Hepatocyte (in vitro differentiated cells): ENCODE data around the gene PADI3. TPM values are rescaled to one million over a fixed set of nuclear protein-coding genes. Genes with fewer than 3 reads are reported as not detected.

Experiments
- DNase-seq: peaks from one replicate; pipeline ENCODE4 v3.0.0-alpha.2; 2016; ENCODE audit warnings: low spot score
- H2AFZ ChIP-seq: fragments of 200-600 bp; sonication (generic); 2 replicates; pipeline ENCODE4 v1.6.0; 2016; ENCODE audit warnings: antibody characterized with exemption, mild to moderate bottlenecking
- H3K27ac ChIP-seq: fragments of 200-600 bp; sonication (generic); 2 replicates; pipeline ENCODE4 v1.5.1; 2016; ENCODE audit warnings: mild to moderate bottlenecking
- H3K27me3 ChIP-seq: fragments of 200-600 bp; sonication (generic); 2 replicates; pipeline ENCODE4 v1.6.1; 2016
- H3K36me3 ChIP-seq: fragments of 200-600 bp; sonication (generic); replicated peaks from 2 replicates; pipeline ENCODE4 v1.5.1; 2016; ENCODE audit warnings: low read depth; ENCODE audit not compliant: insufficient read depth
- H3K4me1 ChIP-seq: fragments of 200-600 bp; sonication (generic); 2 replicates; pipeline ENCODE4 v1.5.1; 2016; ENCODE audit warnings: mild to moderate bottlenecking, moderate library complexity; ENCODE audit not compliant: insufficient read depth
- H3K4me2 ChIP-seq: fragments of 200-600 bp; sonication (generic); 2 replicates; pipeline ENCODE4 v1.6.0; 2016
- H3K4me3 ChIP-seq: fragments of 200-600 bp; sonication (generic); 2 replicates; pipeline ENCODE4 v1.5.1; 2016; ENCODE audit warnings: mild to moderate bottlenecking
- H3K79me2 ChIP-seq: fragments of 200-600 bp; sonication (generic); 2 replicates; pipeline ENCODE4 v1.6.0; 2017; ENCODE audit warnings: mild to moderate bottlenecking
- H3K9me2 ChIP-seq: fragments of 200-600 bp; sonication (generic); replicated peaks from 2 replicates; pipeline ENCODE4 v1.6.0; 2017; ENCODE audit warnings: mild to moderate bottlenecking; ENCODE audit not compliant: insufficient read depth
- H3K9me3 ChIP-seq: fragments of 200-600 bp; sonication (generic); 2 replicates; pipeline ENCODE4 v1.5.1; 2016; ENCODE audit warnings: low read depth, mild to moderate bottlenecking
- H4K20me1 ChIP-seq: fragments of 200-600 bp; sonication (generic); 2 replicates; pipeline ENCODE4 v1.6.0; 2016; ENCODE audit warnings: mild to moderate bottlenecking; ENCODE audit not compliant: insufficient read depth, poor library complexity, severe bottlenecking
- EZH2 ChIP-seq: fragments of 200-600 bp; sonication (generic); IDR thresholded peaks from 2 replicates; pipeline ENCODE4 v1.6.1; 2016; ENCODE audit warnings: antibody characterized with exemption, mild to moderate bottlenecking, borderline replicate concordance
- EZH2phosphoT487 ChIP-seq: fragments of 200-600 bp; sonication (generic); IDR thresholded peaks from one replicate; pipeline ENCODE4 v1.6.1; 2018; ENCODE audit warnings: antibody characterized with exemption, mild to moderate bottlenecking, low read depth, moderate library complexity; ENCODE audit not compliant: unreplicated experiment, severe bottlenecking
- whole genome bisulfite sequencing: methylation state at CpG from one replicate; pipeline ENCODE4 v1.1.6; 2016; ENCODE audit warnings: low lambda C conversion rate; ENCODE audit errors: missing lambda C conversion rate; 5-methylcytosine and 5-hydroxymethylcytosine counted together
- polyA plus RNA-seq: library from polyadenylated mRNA; unstranded; fragments of >200 nt; fragmentation: Nextera tagmentation; extraction: Ambion mirVana; gene quantifications from 2 replicates; pipeline ENCODE4 v1.2.1, GENCODE V29; 2016
- total RNA-seq: library from RNA; depleted of rRNA; stranded (reverse); fragments of >200 nt; gene quantifications from 2 replicates; pipeline ENCODE4 v1.2.3, GENCODE V29; 2014
- TF ChIP-seq, protein P1 (sequence below): fragments of 200-600 bp; sonication (generic); IDR thresholded peaks from 2 replicates; pipeline ENCODE4 v1.5.1; 2016; ENCODE audit warnings: antibody characterized with exemption, mild to moderate bottlenecking; ENCODE audit not compliant: poor library complexity

PADI3 gene
- total and polyA plus RNA-seq, 2 experiments from 2014 or later = not detected

DNA sequence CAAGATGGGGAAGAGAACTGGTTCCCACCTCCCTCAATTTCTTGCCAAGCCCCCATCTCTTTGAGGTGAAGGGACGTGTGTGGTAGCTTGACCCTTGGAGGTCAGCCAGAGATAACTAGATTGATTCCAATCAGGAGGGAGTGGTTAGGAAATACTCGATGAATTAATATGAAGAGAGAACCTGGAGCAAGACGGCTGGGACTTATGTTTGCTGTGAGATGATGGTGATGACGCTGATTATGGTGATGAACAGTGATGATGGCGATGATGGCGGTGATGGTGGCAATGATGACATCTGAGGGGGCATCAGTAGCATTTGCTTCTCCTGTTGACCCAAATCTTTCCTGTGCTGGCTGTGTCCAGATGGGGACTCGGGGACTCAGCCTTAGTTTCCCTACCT, 43.2 kb upstream of the PADI3 start:
- TF ChIP-seq, protein P1, sequence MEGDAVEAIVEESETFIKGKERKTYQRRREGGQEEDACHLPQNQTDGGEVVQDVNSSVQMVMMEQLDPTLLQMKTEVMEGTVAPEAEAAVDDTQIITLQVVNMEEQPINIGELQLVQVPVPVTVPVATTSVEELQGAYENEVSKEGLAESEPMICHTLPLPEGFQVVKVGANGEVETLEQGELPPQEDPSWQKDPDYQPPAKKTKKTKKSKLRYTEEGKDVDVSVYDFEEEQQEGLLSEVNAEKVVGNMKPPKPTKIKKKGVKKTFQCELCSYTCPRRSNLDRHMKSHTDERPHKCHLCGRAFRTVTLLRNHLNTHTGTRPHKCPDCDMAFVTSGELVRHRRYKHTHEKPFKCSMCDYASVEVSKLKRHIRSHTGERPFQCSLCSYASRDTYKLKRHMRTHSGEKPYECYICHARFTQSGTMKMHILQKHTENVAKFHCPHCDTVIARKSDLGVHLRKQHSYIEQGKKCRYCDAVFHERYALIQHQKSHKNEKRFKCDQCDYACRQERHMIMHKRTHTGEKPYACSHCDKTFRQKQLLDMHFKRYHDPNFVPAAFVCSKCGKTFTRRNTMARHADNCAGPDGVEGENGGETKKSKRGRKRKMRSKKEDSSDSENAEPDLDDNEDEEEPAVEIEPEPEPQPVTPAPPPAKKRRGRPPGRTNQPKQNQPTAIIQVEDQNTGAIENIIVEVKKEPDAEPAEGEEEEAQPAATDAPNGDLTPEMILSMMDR = no peak
- TF ChIP-seq EZH2 = no peak
- no peak for TF ChIP-seq EZH2phosphoT487
- no peaks in the 10 kb centered on the region for H3K36me3 ChIP-seq
- no peak overlapping the region for H2AFZ ChIP-seq
- no peak overlapping the region for H3K27ac ChIP-seq
- no peak overlapping the region for H3K4me3 ChIP-seq
- H3K79me2 ChIP-seq = no peaks in the 10 kb centered on the region
- no peaks in the 10 kb centered on the region for H3K27me3 ChIP-seq
- no peaks in the 10 kb centered on the region for H4K20me1 ChIP-seq
- no peak overlapping the region for H3K4me2 ChIP-seq
- DNase-seq = no peak
- H3K9me2 ChIP-seq = no peaks in the 10 kb centered on the region
- H3K4me1 ChIP-seq = peaks cover 20% of the 10 kb centered on the region
- 97% methylated on average over 7 of the region's 7 CpGs for WGBS
- H3K9me3 ChIP-seq = no peaks in the 10 kb centered on the region

DNA sequence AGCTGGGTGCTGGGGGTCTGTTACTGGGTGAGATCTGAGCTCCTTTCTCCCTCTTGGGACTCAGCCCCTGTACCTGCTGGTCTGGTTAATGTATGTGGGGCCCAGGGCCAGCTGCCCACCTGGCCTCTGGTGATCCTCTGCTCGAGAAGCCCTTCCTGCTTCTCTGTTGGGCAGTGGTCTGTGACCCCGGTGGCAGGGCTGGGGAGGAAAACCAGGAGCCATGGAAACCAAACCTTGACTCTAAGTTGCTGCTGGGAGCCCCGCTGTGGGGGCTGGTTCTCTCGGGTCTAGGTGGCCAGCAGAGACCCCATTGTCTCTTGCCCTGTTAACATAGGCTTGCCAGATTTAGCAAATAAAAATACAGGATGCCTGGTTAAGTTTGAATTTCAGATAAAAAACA, 42.7 kb upstream of the PADI3 start:
- Histone ChIP-seq H3K36me3 (no peaks in the 10 kb centered on the region), H3K9me2 (no peaks in the 10 kb centered on the region), H3K27ac (no peak overlapping the region), H4K20me1 (no peaks in the 10 kb centered on the region), H3K9me3 (no peaks in the 10 kb centered on the region), H3K27me3 (no peaks in the 10 kb centered on the region), H2AFZ (no peak overlapping the region), H3K4me1 (peaks cover 17% of the 10 kb centered on the region), H3K4me2 (no peak overlapping the region), H3K79me2 (no peaks in the 10 kb centered on the region), H3K4me3 (no peak overlapping the region)
- 71% methylated on average over 4 of the region's 4 CpGs for WGBS
- DNase-seq = no peak
- TF ChIP-seq EZH2phosphoT487 (no peak), EZH2 (no peak)
- TF ChIP-seq, protein P1 = no peak

DNA sequence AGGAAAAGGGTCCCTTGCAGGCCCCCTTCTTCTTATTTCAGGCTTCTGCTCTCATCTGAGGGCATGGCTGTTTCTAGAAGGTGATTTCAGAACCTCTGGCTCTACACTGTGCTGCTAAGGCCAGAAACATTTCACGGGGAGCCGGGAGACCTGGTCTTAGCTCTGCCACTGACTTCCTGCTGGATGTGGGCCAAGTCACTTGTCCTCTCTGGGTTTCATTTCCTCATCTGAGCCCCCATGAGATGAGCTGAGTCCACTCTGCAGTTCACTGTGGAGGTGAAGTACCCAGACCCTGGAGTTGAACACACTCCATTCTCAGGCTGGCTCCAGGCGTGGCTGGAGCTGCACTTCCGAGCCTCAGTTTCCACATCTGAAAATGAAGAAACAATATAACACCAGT, 41.9 kb upstream of the PADI3 start:
- Histone ChIP-seq H3K4me2 (no peak overlapping the region), H4K20me1 (no peaks in the 10 kb centered on the region), H3K36me3 (no peaks in the 10 kb centered on the region), H3K9me3 (no peaks in the 10 kb centered on the region), H2AFZ (no peak overlapping the region), H3K4me3 (no peak overlapping the region), H3K27me3 (no peaks in the 10 kb centered on the region), H3K27ac (no peak overlapping the region), H3K79me2 (no peaks in the 10 kb centered on the region), H3K9me2 (no peaks in the 10 kb centered on the region), H3K4me1 (peaks cover 13% of the 10 kb centered on the region)
- TF ChIP-seq EZH2 = no peak
- TF ChIP-seq, protein P1 = no peak
- TF ChIP-seq EZH2phosphoT487 = no peak
- DNase-seq = no peak
- WGBS = 65% methylated on average over 4 of the region's 4 CpGs

DNA sequence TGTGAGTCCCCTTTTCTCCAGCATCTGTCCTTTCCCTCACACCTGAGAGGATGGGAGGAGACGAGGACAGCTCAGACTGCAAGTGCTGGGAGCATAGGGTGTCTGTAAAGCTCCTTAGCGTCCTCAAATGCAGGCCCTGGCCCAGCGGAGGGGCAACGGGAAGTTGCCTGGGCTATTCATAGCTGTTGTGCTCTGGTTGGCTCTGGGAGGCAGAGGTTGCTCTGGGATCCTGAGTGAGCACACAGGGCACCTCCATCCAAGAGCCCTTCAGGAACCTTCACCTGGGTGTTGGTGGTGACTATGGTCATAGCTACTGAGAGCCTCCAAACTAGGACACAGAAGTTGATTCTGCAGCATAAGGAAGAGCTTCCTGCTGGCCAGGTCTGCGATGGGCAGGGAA, 41.4 kb upstream of the PADI3 start:
- Histone ChIP-seq H3K36me3 (no peaks in the 10 kb centered on the region), H3K4me1 (peaks cover 18% of the 10 kb centered on the region), H2AFZ (no peak overlapping the region), H3K27me3 (no peaks in the 10 kb centered on the region), H3K4me3 (no peak overlapping the region), H3K79me2 (no peaks in the 10 kb centered on the region), H4K20me1 (no peaks in the 10 kb centered on the region), H3K9me3 (no peaks in the 10 kb centered on the region), H3K9me2 (no peaks in the 10 kb centered on the region), H3K4me2 (no peak overlapping the region), H3K27ac (no peak overlapping the region)
- 89% methylated on average over 5 of the region's 5 CpGs for WGBS
- no peak for DNase-seq
- no peak for TF ChIP-seq EZH2phosphoT487
- no peak for TF ChIP-seq EZH2
- TF ChIP-seq, protein P1 = no peak
